Right atrium auricular region (tissue), 2 donors: ENCODE measurements around the gene NECTIN4. TPM values are rescaled to one million over a fixed set of nuclear protein-coding genes. Genes with fewer than 3 reads are reported as not detected.

Experiments
- DNase-seq: peaks from one replicate; pipeline ENCODE4 v3.0.0-alpha.2; 2019; ENCODE audit warnings: low spot score
- H3K27ac ChIP-seq, 2 donors: fragments of 200-600 bp; sonication (generic); 1 replicate in 1 of 2; 2 replicates in 1 of 2; pipeline ENCODE4 v1.5.1; 2016 to 2019
- H3K27me3 ChIP-seq, 2 donors: fragments of 200-600 bp; sonication (generic); one replicate each; pipeline versions ENCODE4 v1.5.1 to v1.6.0; 2017 to 2019
- H3K36me3 ChIP-seq: fragments of 200-600 bp; sonication (generic); one replicate; pipeline ENCODE4 v1.5.1; 2016
- H3K4me1 ChIP-seq, 2 donors: fragments of 200-600 bp; sonication (generic); one replicate each; pipeline versions ENCODE4 v1.5.1 to v1.6.0; 2017 to 2019
- H3K4me3 ChIP-seq, 2 donors: fragments of 200-600 bp; sonication (generic); 1 replicate in 1 of 2; 2 replicates in 1 of 2; pipeline ENCODE4 v1.5.1; 2017 to 2019; ENCODE audit warnings: mild to moderate bottlenecking in 1 of 2, moderate library complexity in 1 of 2
- H3K9me3 ChIP-seq, 2 donors: fragments of 200-600 bp; sonication (generic); one replicate each; pipeline ENCODE4 v1.5.1; 2019
- total RNA-seq, 2 donors: library from RNA; depleted of rRNA; stranded (reverse); fragments of >200 nt; gene quantifications; one replicate each; pipeline ENCODE4 v1.1.0, GENCODE V29; 2016
- TF ChIP-seq, protein P1 (sequence below), 2 donors: fragments of 200-600 bp; sonication (generic); IDR thresholded peaks; one replicate each; pipeline ENCODE4 v1.5.1; 2019; ENCODE audit warnings: antibody characterized with exemption in 2 of 2

NECTIN4 gene
- total RNA-seq, 2 donors from 2014 or later, result 0.75 TPM; not detected in 1

DNA sequence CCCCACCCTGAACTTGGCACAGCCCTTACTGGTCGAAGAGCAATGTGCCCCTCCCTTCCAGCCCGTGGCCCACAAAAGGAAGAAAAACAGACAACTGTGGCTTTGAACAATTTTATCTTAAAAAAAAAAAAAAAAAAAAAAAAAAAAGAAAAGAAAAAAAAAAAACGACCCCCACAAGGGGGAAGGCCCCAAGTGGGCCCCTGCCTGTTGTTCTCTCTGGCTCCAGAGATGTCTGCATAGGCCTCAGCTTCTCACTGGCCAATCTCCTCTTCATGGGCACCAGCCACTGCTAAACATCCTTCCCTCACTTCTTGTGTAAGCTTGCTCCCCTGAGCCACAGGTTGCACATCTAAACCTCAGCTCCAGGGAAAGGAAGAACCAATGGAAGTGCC, 50.2 kb downstream of the NECTIN4 start:
- DNase-seq, result no peak
- Histone ChIP-seq H3K36me3 (peaks cover 41% of the 10 kb centered on the region), H3K27ac (no peak overlapping the region), H3K4me3 (peak overlapping the region; percentile 58 to 64), H3K4me1 (peaks cover 0 to 18% of the 10 kb centered on the region in 2 donors), H3K27me3 (no peaks in the 10 kb centered on the region), H3K9me3 (no peaks in the 10 kb centered on the region)
- TF ChIP-seq, protein P1, sequence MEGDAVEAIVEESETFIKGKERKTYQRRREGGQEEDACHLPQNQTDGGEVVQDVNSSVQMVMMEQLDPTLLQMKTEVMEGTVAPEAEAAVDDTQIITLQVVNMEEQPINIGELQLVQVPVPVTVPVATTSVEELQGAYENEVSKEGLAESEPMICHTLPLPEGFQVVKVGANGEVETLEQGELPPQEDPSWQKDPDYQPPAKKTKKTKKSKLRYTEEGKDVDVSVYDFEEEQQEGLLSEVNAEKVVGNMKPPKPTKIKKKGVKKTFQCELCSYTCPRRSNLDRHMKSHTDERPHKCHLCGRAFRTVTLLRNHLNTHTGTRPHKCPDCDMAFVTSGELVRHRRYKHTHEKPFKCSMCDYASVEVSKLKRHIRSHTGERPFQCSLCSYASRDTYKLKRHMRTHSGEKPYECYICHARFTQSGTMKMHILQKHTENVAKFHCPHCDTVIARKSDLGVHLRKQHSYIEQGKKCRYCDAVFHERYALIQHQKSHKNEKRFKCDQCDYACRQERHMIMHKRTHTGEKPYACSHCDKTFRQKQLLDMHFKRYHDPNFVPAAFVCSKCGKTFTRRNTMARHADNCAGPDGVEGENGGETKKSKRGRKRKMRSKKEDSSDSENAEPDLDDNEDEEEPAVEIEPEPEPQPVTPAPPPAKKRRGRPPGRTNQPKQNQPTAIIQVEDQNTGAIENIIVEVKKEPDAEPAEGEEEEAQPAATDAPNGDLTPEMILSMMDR (IDR thresholded peaks at IDR 0.05), result no peak

DNA sequence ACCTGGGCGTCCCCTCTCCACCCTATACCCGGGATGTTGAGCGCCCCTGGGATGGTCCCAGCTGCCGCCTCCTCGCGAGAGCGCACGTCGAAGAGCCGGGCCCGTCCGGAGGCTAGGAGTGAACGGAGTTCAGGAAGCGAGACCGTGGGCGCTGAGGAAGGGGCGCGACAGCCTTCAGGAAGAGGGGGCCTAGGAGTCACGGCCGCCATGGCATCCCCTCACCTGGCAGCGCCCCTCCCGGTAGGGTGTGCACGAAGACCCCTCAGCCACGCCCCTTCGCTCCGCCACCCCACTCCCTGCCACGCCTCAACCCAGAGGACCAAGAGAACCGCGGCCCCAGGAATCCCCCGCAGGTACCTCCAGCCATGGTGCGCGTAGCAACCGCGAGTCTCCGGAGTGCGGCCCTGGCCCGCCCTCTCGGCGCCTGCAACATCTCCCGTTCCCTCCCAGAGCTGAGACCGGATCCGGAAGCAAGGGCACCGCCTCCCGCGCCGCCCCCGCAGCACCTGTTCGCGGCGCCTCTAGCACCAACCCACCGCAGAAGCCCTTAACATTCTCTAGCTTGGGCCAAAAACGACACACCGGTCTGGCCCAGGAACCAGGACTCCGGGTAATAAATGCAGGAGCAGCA, 50.7 kb downstream of the NECTIN4 start, which contains the start of gene TSTD1:
Gene TSTD1, minus strand, starts transcription at position 442 of the 631 bp plus-strand sequence. Its CDS starts 75 bp downstream, at position 367.
- TF ChIP-seq, protein P1 (IDR thresholded peaks at IDR 0.05), result no peak
- H3K9me3 ChIP-seq, result no peaks in the 10 kb centered on the region
- peaks cover 41% of the 10 kb centered on the region for H3K36me3 ChIP-seq
- peaks cover 0 to 13% of the 10 kb centered on the region in 2 donors for H3K4me1 ChIP-seq
- H3K27me3 ChIP-seq, result no peaks in the 10 kb centered on the region
- no peak for DNase-seq
- H3K27ac ChIP-seq, result no peak within 1 kb of the TSS
- peak within 1 kb of the TSS; percentile 58 to 64 for H3K4me3 ChIP-seq

DNA sequence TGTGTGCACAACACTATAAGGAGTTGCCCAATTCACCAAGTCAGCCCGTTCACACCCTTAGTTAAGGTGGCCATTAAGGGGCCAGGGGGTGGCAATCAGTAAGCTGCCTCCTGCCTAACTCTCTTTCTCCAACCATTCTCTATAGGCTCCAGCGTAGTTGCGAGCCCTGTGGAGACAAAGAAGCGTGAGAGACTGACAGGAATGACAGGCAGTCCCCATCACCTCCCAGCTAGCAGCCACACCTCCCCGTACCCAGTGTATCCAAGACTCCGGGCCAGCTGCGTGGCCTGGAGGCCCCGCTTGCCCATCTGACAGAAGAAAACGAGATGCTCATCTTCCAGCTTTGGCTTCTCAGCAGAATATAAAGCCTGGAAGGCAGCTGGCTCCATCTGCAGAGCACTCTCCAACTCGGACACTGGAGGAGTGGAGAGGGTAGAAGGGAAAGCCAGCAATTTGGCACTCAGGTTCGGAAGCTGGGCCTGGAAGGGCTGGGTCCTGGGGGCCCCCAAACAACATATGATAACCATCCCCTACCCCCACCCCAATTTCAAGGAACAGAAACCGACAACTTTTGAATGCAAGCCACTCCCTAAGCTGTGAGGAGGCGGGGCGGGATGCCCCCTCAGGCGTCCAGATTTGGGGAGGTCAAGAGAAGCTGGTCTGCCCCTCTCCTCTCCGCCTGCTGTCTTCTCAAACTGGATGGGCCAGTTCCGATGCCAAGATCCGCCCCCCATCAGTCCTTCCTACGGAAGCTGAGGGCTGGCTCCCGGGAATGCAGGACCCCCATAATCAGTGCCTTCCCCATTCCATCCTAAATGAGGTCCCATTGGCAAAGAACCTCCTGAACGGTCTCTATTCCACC, 51.5 kb downstream of the NECTIN4 start:
- TF ChIP-seq, protein P1 (IDR thresholded peaks at IDR 0.05), result no peak
- Histone ChIP-seq H3K9me3 (no peaks in the 10 kb centered on the region), H3K27me3 (no peaks in the 10 kb centered on the region), H3K27ac (no peak overlapping the region), H3K4me1 (peaks cover 0 to 11% of the 10 kb centered on the region in 2 donors), H3K4me3 (peak overlapping the region; percentile 58 to 64), H3K36me3 (peaks cover 36% of the 10 kb centered on the region)
- no peak for DNase-seq

DNA sequence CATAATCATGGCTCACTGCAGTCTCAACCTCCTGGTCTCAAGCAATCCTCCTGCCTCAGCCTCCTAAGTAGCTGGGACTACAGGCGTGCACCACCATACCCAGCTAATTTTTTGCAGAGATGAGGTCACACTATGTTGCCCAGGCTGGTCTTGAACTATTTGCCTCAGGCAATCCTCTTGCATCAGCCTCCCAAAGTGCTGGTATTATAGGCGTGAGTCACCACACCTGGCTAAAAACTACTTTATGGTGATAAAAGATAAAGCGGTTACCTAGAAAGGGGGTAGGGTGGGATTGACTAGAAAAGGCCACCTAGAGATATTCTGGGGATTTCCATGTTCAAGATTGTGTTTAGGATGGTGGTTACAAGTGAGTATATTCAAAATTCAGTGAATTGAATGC, 55.6 kb downstream of the NECTIN4 start:
- no peaks in the 10 kb centered on the region for H3K9me3 ChIP-seq
- H3K27ac ChIP-seq, result no peak overlapping the region
- peaks cover 0 to 15% of the 10 kb centered on the region in 2 donors for H3K4me1 ChIP-seq
- no peaks in the 10 kb centered on the region for H3K36me3 ChIP-seq
- TF ChIP-seq, protein P1 (IDR thresholded peaks at IDR 0.05), result no peak
- H3K27me3 ChIP-seq, result no peaks in the 10 kb centered on the region
- no peak overlapping the region for H3K4me3 ChIP-seq
- DNase-seq, result no peak

DNA sequence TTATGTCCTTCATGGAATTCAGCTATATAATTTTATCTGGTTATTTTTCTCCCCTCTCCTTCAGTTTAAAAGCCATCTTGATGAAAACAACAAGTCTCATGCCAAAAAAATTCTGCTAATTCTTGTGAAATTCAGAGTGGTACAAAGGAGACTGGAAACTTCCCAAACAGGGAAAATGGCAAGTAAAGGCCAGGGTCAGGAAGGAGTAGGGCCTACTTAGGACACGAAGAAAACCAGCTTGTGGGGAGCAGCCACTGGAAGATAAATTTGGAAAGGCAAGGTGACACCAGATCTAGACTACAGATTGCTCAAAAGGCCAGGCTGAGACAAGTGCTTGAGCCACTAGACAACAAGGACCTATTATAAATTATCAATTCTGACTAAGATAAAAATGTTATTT, 56.9 kb downstream of the NECTIN4 start:
- no peak for DNase-seq
- H3K4me3 ChIP-seq, result no peak overlapping the region
- no peaks in the 10 kb centered on the region for H3K27me3 ChIP-seq
- peaks cover 0 to 7% of the 10 kb centered on the region in 2 donors for H3K4me1 ChIP-seq
- H3K36me3 ChIP-seq, result no peaks in the 10 kb centered on the region
- no peak overlapping the region for H3K27ac ChIP-seq
- H3K9me3 ChIP-seq, result no peaks in the 10 kb centered on the region
- TF ChIP-seq, protein P1 (IDR thresholded peaks at IDR 0.05), result no peak
